HL-60 (cell line): ENCODE data around the gene VPS18.

Experiments
- DNase-seq, 2 experiments: peaks; one replicate each; pipeline ENCODE4 v3.0.0-alpha.2; 2010 to 2020; ENCODE audit warnings: low read depth in 1 of 2, low spot score in 1 of 2
- H3K27ac ChIP-seq: fragments of 250-450 bp; sonication (Bioruptor Pico); replicated peaks from 2 replicates; pipeline ENCODE4 v1.5.1; 2020; ENCODE audit warnings: mild to moderate bottlenecking, moderate library complexity
- H3K27me3 ChIP-seq: fragments of 250-450 bp; sonication (Bioruptor Pico); 2 replicates; pipeline ENCODE4 v1.5.1; 2021; ENCODE audit warnings: mild to moderate bottlenecking, moderate library complexity; ENCODE audit not compliant: insufficient read depth, poor library complexity, severe bottlenecking
- H3K4me3 ChIP-seq: replicated peaks from 2 replicates; pipeline ENCODE4 v1.5.1; 2011; ENCODE audit warnings: mild to moderate bottlenecking, control low read depth, low read length; ENCODE audit not compliant: insufficient read depth
- GABPA ChIP-seq: IDR thresholded peaks from 2 replicates; pipeline ENCODE4 v1.6.1; 2012; ENCODE audit warnings: low read depth
- POLR2AphosphoS5 ChIP-seq: IDR thresholded peaks from 2 replicates; pipeline ENCODE4 v1.6.1; 2012; ENCODE audit warnings: low read depth
- SPI1 ChIP-seq: IDR thresholded peaks from 2 replicates; pipeline ENCODE4 v1.6.1; 2012; ENCODE audit warnings: low read depth, mild to moderate bottlenecking, borderline replicate concordance
- TF ChIP-seq, protein P1 (sequence below): IDR thresholded peaks from 2 replicates; pipeline ENCODE4 v1.6.1; 2012; ENCODE audit warnings: low read depth; ENCODE audit not compliant: insufficient replicate concordance
- TF ChIP-seq, protein P2 (sequence below): IDR thresholded peaks from one replicate; pipeline ENCODE4 v1.5.1; 2011; ENCODE audit warnings: low read length, control low read depth, inconsistent platforms; ENCODE audit not compliant: insufficient read depth

VPS18 gene

DNA sequence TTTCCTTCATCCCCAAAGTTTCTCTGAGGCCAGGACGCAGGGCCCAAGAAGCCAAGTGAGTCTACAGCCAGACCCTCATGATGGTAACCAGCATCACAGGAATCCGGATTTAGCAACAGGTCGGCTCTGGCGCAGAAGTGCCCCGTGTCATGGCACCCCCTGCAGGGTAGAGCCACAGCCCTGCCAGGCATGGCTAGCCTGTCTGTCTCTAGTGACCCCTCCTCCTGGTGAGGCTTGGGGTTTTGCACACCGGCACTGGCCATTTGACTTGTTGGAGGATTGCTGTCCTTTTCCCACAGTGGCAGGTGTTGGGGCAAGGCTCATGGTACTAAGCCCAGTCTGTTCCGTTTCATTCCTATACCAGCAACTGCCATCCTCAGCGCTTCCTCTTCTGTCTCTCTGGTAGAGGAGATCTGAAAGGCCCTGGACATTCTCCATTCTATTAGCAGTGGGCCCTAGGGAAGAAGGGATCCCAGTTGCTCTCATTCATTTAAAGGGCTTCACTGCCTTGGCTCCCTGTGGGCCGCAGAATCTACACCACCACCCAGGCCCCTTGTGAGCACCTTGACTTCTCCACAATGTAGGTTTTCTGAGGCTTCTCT is 49.6 kb downstream of the VPS18 start:
- TF ChIP-seq SPI1, result peak; percentile 68; the same call in 1 of the 2 replicates
- TF ChIP-seq POLR2AphosphoS5, result no peak
- H3K27me3 ChIP-seq, result no peaks in the 10 kb centered on the region
- peak in 1 of 2 experiments; percentile 34 for DNase-seq
- no peak overlapping the region for H3K4me3 ChIP-seq
- peak overlapping the region; percentile 91 for H3K27ac ChIP-seq

DNA sequence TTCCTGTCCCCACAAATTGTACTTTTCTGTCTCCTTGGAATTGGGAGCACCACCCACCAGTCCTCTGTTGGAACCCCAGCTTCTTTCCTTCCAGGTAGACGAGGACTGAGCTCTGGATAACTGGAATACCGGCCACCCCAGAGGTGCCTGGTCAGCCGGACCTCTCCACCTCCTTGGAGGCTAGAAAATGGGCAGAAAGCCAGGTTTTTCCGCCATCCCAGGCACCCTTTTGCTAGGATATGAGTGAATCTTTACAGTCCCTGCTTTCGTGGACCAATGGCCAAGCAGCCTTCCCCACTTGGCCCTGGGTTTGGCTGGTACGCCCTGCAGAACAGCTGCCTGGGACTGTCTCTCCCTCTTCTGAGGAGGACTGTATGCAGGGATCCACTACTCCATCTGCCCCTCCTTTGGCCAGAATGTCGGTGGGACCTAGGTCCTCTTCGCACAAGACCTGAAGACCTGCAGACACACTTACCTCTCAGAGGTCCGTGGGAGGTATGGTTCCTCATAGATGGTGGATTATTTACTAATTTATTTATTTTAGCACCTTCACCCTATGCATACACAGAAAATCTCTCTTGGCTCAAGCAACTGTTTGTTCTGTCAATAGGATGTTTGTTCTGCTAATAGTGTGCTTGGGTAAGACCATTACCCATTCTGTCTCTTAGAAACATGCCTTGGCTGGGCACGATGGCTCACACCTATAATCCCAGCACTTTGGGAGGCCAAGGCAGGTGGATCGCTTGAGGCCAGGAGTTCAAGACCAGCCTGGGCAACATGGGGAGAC is 50.5 kb downstream of the VPS18 start:
- Histone ChIP-seq H3K27me3 (no peaks in the 10 kb centered on the region), H3K27ac (peak overlapping the region; percentile 91; the same call in 1 of the 2 replicates), H3K4me3 (no peak overlapping the region)
- TF ChIP-seq SPI1 (no peak), GABPA (no peak), POLR2AphosphoS5 (no peak)
- TF ChIP-seq, protein P1, sequence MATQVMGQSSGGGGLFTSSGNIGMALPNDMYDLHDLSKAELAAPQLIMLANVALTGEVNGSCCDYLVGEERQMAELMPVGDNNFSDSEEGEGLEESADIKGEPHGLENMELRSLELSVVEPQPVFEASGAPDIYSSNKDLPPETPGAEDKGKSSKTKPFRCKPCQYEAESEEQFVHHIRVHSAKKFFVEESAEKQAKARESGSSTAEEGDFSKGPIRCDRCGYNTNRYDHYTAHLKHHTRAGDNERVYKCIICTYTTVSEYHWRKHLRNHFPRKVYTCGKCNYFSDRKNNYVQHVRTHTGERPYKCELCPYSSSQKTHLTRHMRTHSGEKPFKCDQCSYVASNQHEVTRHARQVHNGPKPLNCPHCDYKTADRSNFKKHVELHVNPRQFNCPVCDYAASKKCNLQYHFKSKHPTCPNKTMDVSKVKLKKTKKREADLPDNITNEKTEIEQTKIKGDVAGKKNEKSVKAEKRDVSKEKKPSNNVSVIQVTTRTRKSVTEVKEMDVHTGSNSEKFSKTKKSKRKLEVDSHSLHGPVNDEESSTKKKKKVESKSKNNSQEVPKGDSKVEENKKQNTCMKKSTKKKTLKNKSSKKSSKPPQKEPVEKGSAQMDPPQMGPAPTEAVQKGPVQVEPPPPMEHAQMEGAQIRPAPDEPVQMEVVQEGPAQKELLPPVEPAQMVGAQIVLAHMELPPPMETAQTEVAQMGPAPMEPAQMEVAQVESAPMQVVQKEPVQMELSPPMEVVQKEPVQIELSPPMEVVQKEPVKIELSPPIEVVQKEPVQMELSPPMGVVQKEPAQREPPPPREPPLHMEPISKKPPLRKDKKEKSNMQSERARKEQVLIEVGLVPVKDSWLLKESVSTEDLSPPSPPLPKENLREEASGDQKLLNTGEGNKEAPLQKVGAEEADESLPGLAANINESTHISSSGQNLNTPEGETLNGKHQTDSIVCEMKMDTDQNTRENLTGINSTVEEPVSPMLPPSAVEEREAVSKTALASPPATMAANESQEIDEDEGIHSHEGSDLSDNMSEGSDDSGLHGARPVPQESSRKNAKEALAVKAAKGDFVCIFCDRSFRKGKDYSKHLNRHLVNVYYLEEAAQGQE, result no peak
- TF ChIP-seq, protein P2, sequence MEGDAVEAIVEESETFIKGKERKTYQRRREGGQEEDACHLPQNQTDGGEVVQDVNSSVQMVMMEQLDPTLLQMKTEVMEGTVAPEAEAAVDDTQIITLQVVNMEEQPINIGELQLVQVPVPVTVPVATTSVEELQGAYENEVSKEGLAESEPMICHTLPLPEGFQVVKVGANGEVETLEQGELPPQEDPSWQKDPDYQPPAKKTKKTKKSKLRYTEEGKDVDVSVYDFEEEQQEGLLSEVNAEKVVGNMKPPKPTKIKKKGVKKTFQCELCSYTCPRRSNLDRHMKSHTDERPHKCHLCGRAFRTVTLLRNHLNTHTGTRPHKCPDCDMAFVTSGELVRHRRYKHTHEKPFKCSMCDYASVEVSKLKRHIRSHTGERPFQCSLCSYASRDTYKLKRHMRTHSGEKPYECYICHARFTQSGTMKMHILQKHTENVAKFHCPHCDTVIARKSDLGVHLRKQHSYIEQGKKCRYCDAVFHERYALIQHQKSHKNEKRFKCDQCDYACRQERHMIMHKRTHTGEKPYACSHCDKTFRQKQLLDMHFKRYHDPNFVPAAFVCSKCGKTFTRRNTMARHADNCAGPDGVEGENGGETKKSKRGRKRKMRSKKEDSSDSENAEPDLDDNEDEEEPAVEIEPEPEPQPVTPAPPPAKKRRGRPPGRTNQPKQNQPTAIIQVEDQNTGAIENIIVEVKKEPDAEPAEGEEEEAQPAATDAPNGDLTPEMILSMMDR, result no peak
- DNase-seq, result no peak

DNA sequence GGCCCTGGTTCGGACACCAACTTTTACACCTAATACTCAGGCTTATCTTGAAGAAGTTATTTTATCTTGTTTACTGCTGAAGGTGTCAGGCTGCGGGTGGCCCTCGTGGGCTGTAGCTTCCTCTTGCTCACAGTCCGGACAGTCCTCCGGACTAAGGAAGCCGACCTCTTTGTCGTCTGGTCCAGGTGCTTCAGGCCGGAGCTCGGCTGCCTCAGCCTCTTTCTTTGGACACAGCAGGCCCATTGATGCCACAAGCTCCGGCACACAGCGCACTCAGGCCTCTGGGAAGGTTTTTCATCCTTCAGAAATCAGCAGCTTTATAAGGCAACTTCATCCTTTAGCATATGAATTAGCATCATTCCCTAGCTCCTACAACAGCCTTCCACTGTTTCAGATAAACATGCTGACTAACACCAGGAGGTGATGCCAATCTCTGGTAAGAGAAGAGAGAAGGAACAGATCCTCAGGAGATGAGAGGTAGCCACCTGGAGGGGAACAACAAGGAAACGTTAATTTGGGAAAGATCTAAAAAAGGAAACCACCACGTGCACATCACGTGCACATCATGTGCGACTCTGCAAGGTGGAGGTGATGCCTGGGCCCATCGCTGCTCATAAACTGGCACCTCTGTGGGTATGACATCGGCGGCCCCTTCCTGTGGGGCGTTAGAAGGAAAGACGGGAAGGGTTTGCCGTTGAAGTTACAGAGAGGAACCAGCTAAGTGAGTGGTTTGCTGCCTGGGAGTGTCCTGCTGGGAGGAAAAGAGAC is 54.6 kb downstream of the VPS18 start:
- TF ChIP-seq, protein P2, result no peak
- TF ChIP-seq SPI1 (no peak), POLR2AphosphoS5 (no peak), GABPA (no peak)
- TF ChIP-seq, protein P1, result no peak
- DNase-seq, result no peak
- H3K4me3 ChIP-seq, result no peak overlapping the region
- H3K27me3 ChIP-seq, result no peaks in the 10 kb centered on the region
- H3K27ac ChIP-seq, result no peak overlapping the region

DNA sequence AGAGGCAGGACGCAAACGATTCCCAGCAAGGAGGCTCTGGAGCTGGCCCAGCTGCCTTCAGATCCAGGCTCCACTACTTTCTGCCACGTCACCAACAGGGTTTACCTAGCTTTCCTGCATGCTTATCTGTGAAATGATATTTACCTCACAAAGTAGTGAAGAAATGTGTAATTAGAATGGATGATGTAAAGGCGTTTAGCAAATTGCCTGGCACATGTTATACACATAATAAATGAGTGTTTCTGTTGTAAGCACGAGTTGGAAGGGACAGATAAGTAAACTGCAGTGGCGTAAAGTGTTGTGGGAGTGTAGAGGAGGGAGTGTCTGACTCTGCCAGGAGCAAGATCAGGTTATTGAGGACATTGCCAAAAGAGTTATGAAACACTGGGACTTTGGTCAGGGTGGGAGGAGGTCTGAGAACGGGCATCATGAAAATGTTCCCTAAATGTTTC is 55.5 kb downstream of the VPS18 start:
- H3K27ac ChIP-seq, result no peak overlapping the region
- no peaks in the 10 kb centered on the region for H3K27me3 ChIP-seq
- no peak for DNase-seq
- H3K4me3 ChIP-seq, result no peak overlapping the region
- TF ChIP-seq, protein P2, result no peak
- TF ChIP-seq POLR2AphosphoS5 (no peak), SPI1 (no peak), GABPA (no peak)
- TF ChIP-seq, protein P1, result no peak
